ENCODE results near the gene TRIO.

GRCh38 chr5:14143546-14143840 lies 351 bp downstream of the TRIO start:
- no peak for TF ChIP-seq EZH2 (IDR thresholded peaks at IDR 0.05)
- TF ChIP-seq POLR2AphosphoS5 (IDR thresholded peaks at IDR 0.05; ENCODE audit: borderline replicate concordance, low read depth, low read length) = no peak
- TF ChIP-seq FOXP2 (optimal IDR thresholded peaks at IDR 0.05; ENCODE audit: control extremely low read depth, extremely low read length, insufficient read depth) = no peak
